ENCODE results near the gene RBBP4. TPM values are rescaled to one million over a fixed set of nuclear protein-coding genes. Genes with fewer than 3 reads are reported as not detected.

RBBP4 gene
- total RNA-seq, 1 experiment from 2014 or later: 513 TPM

DNA sequence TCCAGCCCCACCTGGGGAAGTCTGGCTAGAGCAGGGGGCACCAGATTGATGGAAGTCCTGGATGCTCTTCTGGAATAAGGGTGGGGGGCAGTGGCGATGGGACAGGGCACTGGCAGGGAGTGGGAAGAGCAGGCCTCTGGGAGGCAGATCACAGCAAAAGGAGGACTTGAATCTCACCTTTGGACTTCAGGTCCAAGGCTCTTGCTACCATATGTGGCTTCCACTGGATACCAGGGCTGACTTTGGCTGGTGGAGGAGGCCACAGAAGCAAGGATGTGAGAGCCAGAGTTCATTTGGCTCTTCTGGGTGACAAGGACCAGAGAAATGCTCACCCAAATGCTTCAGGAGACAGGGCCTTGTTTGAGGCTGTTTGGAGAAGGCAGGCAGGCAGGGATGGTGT lies 67.5 kb downstream of the RBBP4 start:
- intact Hi-C loops (cut with micrococcal nuclease; ENCODE audit: unreplicated experiment): no loop called here
- H3K27me3 ChIP-seq (replicated peaks; ENCODE audit: insufficient read depth, low read depth, low read length, poor library complexity): no peaks in the 10 kb centered on the region
- TF ChIP-seq, protein P1, sequence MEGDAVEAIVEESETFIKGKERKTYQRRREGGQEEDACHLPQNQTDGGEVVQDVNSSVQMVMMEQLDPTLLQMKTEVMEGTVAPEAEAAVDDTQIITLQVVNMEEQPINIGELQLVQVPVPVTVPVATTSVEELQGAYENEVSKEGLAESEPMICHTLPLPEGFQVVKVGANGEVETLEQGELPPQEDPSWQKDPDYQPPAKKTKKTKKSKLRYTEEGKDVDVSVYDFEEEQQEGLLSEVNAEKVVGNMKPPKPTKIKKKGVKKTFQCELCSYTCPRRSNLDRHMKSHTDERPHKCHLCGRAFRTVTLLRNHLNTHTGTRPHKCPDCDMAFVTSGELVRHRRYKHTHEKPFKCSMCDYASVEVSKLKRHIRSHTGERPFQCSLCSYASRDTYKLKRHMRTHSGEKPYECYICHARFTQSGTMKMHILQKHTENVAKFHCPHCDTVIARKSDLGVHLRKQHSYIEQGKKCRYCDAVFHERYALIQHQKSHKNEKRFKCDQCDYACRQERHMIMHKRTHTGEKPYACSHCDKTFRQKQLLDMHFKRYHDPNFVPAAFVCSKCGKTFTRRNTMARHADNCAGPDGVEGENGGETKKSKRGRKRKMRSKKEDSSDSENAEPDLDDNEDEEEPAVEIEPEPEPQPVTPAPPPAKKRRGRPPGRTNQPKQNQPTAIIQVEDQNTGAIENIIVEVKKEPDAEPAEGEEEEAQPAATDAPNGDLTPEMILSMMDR (conservative IDR thresholded peaks at IDR 0.05; ENCODE audit: low read depth, low read length): no peak
- TF ChIP-seq EZH2 (IDR thresholded peaks at IDR 0.05; ENCODE audit: borderline replicate concordance, low read depth, low read length, poor library complexity, severe bottlenecking): no peak
- CTCF ChIA-PET: no interaction called here
- no peaks in the 10 kb centered on the region for H3K36me3 ChIP-seq (ENCODE audit: insufficient read depth, low read length, poor library complexity, severe bottlenecking)
- BruUV-seq (replicated peaks): no TSS peak
- peaks cover 6% of the 10 kb centered on the region for H3K4me1 ChIP-seq (ENCODE audit: insufficient read depth, low read length, poor library complexity, severe bottlenecking)
- no peak overlapping the region for H3K4me3 ChIP-seq (ENCODE audit: low read depth, low read length, poor library complexity, severe bottlenecking)
- POLR2A ChIA-PET (ENCODE audit: low non-redundant PET): no interaction called here
- no peaks in the 10 kb centered on the region for H3K9me3 ChIP-seq (ENCODE audit: low read depth, low read length, poor library complexity, severe bottlenecking)
- no peak overlapping the region for H3K27ac ChIP-seq (ENCODE audit: low read depth, low read length, poor library complexity, severe bottlenecking)
- DNase-seq (ENCODE audit: low spot score): no peak

DNA sequence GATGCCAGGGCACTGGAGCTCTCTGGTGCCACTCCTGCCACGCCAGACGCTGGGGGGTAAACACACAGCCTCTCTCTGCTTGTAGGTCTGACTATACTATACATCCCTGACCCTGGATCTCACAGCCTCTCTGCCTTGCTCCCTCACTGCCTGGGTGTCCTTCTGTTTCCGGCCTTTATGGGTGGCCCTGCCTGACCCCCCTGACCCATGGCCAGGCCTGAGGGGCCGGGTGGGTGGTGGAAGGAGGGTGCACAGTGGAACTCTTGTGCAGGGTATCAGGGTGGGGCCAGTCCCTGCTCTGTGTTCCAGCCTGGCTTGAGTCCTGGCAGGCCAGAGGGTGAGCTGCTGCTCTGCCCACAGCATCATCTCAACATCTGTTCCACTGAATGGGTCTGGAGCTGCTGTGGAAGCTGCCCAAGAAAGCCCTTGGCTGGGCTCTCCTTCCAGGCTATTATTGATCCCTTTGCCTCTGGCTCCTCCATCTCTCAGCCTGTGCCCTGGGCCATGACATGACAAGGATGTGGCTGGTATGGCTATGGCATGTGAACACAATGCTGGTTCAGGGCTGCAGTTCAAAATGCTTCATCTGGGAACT lies 68.8 kb downstream of the RBBP4 start:
- TF ChIP-seq, protein P1 (conservative IDR thresholded peaks at IDR 0.05; ENCODE audit: low read depth, low read length): no peak
- no peak for TF ChIP-seq EZH2 (IDR thresholded peaks at IDR 0.05; ENCODE audit: borderline replicate concordance, low read depth, low read length, poor library complexity, severe bottlenecking)
- POLR2A ChIA-PET (ENCODE audit: low non-redundant PET): no interaction called here
- no peaks in the 10 kb centered on the region for H3K27me3 ChIP-seq (replicated peaks; ENCODE audit: insufficient read depth, low read depth, low read length, poor library complexity)
- DNase-seq (ENCODE audit: low spot score): no peak
- BruUV-seq (replicated peaks): no TSS peak
- no peaks in the 10 kb centered on the region for H3K36me3 ChIP-seq (ENCODE audit: insufficient read depth, low read length, poor library complexity, severe bottlenecking)
- no peaks in the 10 kb centered on the region for H3K9me3 ChIP-seq (ENCODE audit: low read depth, low read length, poor library complexity, severe bottlenecking)
- CTCF ChIA-PET: interaction anchor here (0.6 kb wide), 1 partner anchor 199 kb away, joined by 3 read pairs; no protein-coding TSS in a partner anchor
- intact Hi-C loops (cut with micrococcal nuclease; ENCODE audit: unreplicated experiment): no loop called here
- H3K4me1 ChIP-seq (ENCODE audit: insufficient read depth, low read length, poor library complexity, severe bottlenecking): peaks cover 9% of the 10 kb centered on the region
- no peak overlapping the region for H3K4me3 ChIP-seq (ENCODE audit: low read depth, low read length, poor library complexity, severe bottlenecking)
- H3K27ac ChIP-seq (ENCODE audit: low read depth, low read length, poor library complexity, severe bottlenecking): no peak overlapping the region

DNA sequence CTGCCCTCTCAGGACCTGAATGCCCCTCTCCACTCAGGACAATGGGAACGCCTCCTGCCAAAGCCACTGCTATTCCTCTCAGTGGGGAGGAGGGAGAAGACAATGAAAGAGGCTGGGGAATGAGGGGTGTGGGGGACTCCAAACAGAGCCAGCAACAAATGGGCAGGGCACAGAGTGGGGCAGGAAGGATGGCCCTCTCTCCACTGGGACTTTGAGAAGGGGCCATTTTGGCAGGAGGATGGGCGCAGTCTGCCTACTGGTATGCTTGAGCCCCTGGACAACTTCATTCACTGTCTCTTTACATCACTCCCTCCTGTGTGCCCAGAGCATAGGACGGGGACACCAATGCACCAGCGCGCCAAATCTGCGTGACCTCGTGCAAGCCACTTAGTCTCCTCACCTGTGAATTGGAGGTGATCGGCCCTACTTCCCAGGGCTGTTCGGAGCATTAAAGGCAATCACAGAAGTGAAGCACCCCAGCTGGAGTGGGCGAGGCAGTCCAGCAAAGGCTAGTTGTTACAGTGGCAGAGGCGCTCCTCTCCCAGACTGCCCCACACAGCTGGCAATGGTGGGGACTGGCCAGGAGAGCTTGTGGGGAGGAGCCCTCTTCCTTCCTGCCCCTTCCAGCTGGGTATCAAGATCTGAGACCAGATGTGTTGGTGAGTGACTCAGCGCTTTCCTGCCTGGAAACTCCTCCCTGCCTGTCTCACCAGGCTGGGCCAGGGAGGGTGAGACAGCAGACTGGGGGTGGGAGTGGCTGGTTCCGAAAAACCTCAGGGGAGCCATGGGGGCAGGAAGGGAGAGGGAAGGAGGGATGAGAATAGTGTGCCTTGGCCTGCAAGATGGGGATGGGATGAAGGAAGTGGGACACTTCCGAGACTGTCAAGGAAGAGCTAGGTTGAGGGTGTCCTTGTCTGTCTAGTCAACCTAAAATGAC lies 73.9 kb downstream of the RBBP4 start:
- CTCF ChIA-PET: no interaction called here
- peak; percentile 85 for DNase-seq (ENCODE audit: low spot score)
- TF ChIP-seq, protein P1 (conservative IDR thresholded peaks at IDR 0.05; ENCODE audit: low read depth, low read length): no peak
- Histone ChIP-seq H3K36me3 (ENCODE audit: insufficient read depth, low read length, poor library complexity, severe bottlenecking) (no peaks in the 10 kb centered on the region), H3K27me3 (replicated peaks; ENCODE audit: insufficient read depth, low read depth, low read length, poor library complexity) (no peaks in the 10 kb centered on the region), H3K4me1 (ENCODE audit: insufficient read depth, low read length, poor library complexity, severe bottlenecking) (peaks cover 14% of the 10 kb centered on the region), H3K27ac (ENCODE audit: low read depth, low read length, poor library complexity, severe bottlenecking) (peak overlapping the region; percentile 67), H3K9me3 (ENCODE audit: low read depth, low read length, poor library complexity, severe bottlenecking) (no peaks in the 10 kb centered on the region), H3K4me3 (ENCODE audit: low read depth, low read length, poor library complexity, severe bottlenecking) (no peak overlapping the region)
- BruUV-seq (replicated peaks): TSS peak; percentile 88
- intact Hi-C loops (cut with micrococcal nuclease; ENCODE audit: unreplicated experiment): no loop called here
- POLR2A ChIA-PET (ENCODE audit: low non-redundant PET): no interaction called here
